ENCODE results near the gene SERTAD1.

GRCh38 chr19:40419780-40420179 is 6.0 kb downstream of the SERTAD1 start:
- TF ChIP-seq POLR2AphosphoS5 (IDR thresholded peaks at IDR 0.05; ENCODE audit: insufficient read depth in 1 of 2, low read depth in 1 of 2): no peak
- TF ChIP-seq CTCF (IDR thresholded peaks at IDR 0.05): no peak

All from vagina (tissue), 2 donors.